ENCODE data around the gene IL17RC. TPM values are rescaled to one million over a fixed set of nuclear protein-coding genes. Genes with fewer than 3 reads are reported as not detected.

The IL17RC gene
- total and polyA plus RNA-seq, 2 of the 8 experiments (the other 6 are each of a cell fraction or from before 2014, with no cell fraction given): 11.8 to 13.0 TPM

- no peak for TF ChIP-seq CHD7 (IDR thresholded peaks at IDR 0.05; ENCODE audit: insufficient replicate concordance, low read length)
Measured at GRCh38 chr3:9935966-9936510, 19.1 kb downstream of the IL17RC start (continued).
